SK-N-SH (cell line): ENCODE measurements around the gene CT45A1. TPM values are rescaled to one million over a fixed set of nuclear protein-coding genes. Genes with fewer than 3 reads are reported as not detected.

Source experiments
- CTCF ChIA-PET: fragments of 300-600, 350-600 bp; formaldehyde crosslinking; extraction: SDS; loops from one replicate; lab custom pipeline; 2021; lab: Yijun Ruan, JAX
- POLR2A ChIA-PET: fragments of 350-600 bp; sonication (Branson Sonifier 250); formaldehyde crosslinking; extraction: SDS; loops from one replicate; lab custom pipeline; 2020; ENCODE audit warnings: antibody characterized with exemption, inconsistent platforms; lab: Yijun Ruan, JAX
- DNase-seq: peaks from one replicate; pipeline ENCODE4 v3.0.0; 2012
- H2AFZ ChIP-seq: fragments of 200-600 bp; sonication (generic); 2 replicates; pipeline ENCODE4 v1.8.1; 2016; ENCODE audit warnings: antibody characterized with exemption, mild to moderate bottlenecking, low read depth
- H3F3A ChIP-seq: fragments of 200-600 bp; sonication (generic); replicated peaks from 2 replicates; pipeline ENCODE3; 2016; ENCODE audit warnings: antibody characterized with exemption, mild to moderate bottlenecking; ENCODE audit not compliant: insufficient read depth
- H3K27ac ChIP-seq, 2 experiments: fragments of 200-500 bp in 1 of 2; fragments of 200-600 bp in 1 of 2; sonication (Bioruptor generic) in 1 of 2; sonication (generic), shearing (Covaris generic) in 1 of 2; 2 replicates each; pipeline versions ENCODE4 v1.5.1 to v1.6.1; 2014 to 2016; ENCODE audit warnings: low read depth in 2 of 2, inconsistent platforms in 1 of 2, low read length in 1 of 2, mild to moderate bottlenecking in 1 of 2, mixed read lengths in 1 of 2
- H3K27me3 ChIP-seq: fragments of 200-600 bp; sonication (generic), shearing (Covaris generic); 2 replicates; pipeline ENCODE4 v1.6.1; 2016; ENCODE audit warnings: mixed run types; ENCODE audit not compliant: insufficient read depth
- H3K36me3 ChIP-seq, 2 experiments: fragments of 200-500 bp in 1 of 2; fragments of 200-600 bp in 1 of 2; sonication (Bioruptor generic) in 1 of 2; sonication (generic) in 1 of 2; replicated peaks in 1 of 2; 2 replicates each; pipeline versions ENCODE3 to v1.5.1; 2014 to 2016; ENCODE audit warnings: low read length in 1 of 2, mild to moderate bottlenecking in 1 of 2; ENCODE audit not compliant: insufficient read depth in 2 of 2, control insufficient read depth in 1 of 2
- H3K4me1 ChIP-seq, 2 experiments: fragments of 200-500 bp in 1 of 2; fragments of 200-600 bp in 1 of 2; sonication (Bioruptor generic) in 1 of 2; sonication (generic), shearing (Covaris generic) in 1 of 2; 2 replicates each; pipeline versions ENCODE4 v1.5.1 to v1.6.1; 2014 to 2016; ENCODE audit warnings: low read depth in 1 of 2, low read length in 1 of 2, mixed run types in 1 of 2; ENCODE audit not compliant: insufficient read depth in 2 of 2, control insufficient read depth in 1 of 2
- H3K4me2 ChIP-seq: fragments of 200-600 bp; sonication (generic), shearing (Covaris generic); 2 replicates; pipeline ENCODE4 v1.6.1; 2017; ENCODE audit warnings: mixed run types
- H3K4me3 ChIP-seq, 2 experiments: fragments of 200-500 bp in 1 of 2; fragments of 200-600 bp in 1 of 2; sonication (Bioruptor generic) in 1 of 2; sonication (generic), shearing (Covaris generic) in 1 of 2; 2 replicates each; pipeline versions ENCODE4 v1.5.1 to v1.8.1; 2014 to 2016; ENCODE audit warnings: low read depth in 2 of 2, inconsistent platforms in 1 of 2, low read length in 1 of 2, mild to moderate bottlenecking in 1 of 2, mixed read lengths in 1 of 2, moderate library complexity in 1 of 2
- H3K79me2 ChIP-seq: fragments of 200-600 bp; sonication (generic); 2 replicates; pipeline ENCODE4 v1.8.1; 2017; ENCODE audit warnings: mild to moderate bottlenecking; ENCODE audit not compliant: insufficient read depth
- H3K9ac ChIP-seq: fragments of 200-600 bp; sonication (generic); 2 replicates; pipeline ENCODE4 v1.6.1; 2017; ENCODE audit warnings: mixed run types
- H3K9me2 ChIP-seq: fragments of 200-600 bp; sonication (generic); 2 replicates; pipeline ENCODE4 v1.6.1; 2017; ENCODE audit warnings: mixed run types
- H3K9me3 ChIP-seq: fragments of 200-600 bp; sonication (generic); 2 replicates; pipeline ENCODE4 v1.6.1; 2017; ENCODE audit warnings: mixed run types, mild to moderate bottlenecking, moderate library complexity
- H4K20me1 ChIP-seq: fragments of 200-600 bp; sonication (generic); 2 replicates; pipeline ENCODE4 v1.6.1; 2017; ENCODE audit warnings: mild to moderate bottlenecking, mixed run types; ENCODE audit not compliant: insufficient read depth
- CHD2 ChIP-seq: fragments of 150-350 bp; IDR thresholded peaks from 2 replicates; pipeline ENCODE4 v1.6.1; 2018; ENCODE audit warnings: low read length; ENCODE audit not compliant: partially characterized antibody
- EP300 ChIP-seq, 2 experiments: IDR thresholded peaks; 2 replicates each; pipeline versions ENCODE4 v1.4.0 to v1.6.1; 2012; ENCODE audit warnings: borderline replicate concordance in 1 of 2, low read depth in 1 of 2, low read length in 1 of 2
- EZH2phosphoT487 ChIP-seq: fragments of 200-600 bp; sonication (generic); IDR thresholded peaks from 2 replicates; pipeline ENCODE4 v1.6.1; 2017; ENCODE audit warnings: low read depth, mixed run types, mild to moderate bottlenecking, antibody characterized with exemption, moderate library complexity, borderline replicate concordance
- FOXM1 ChIP-seq: IDR thresholded peaks from 2 replicates; pipeline ENCODE4 v1.4.0; 2012; ENCODE audit warnings: low read depth, mild to moderate bottlenecking
- GATA2 ChIP-seq: sonication (generic); formaldehyde crosslinking; IDR thresholded peaks from 2 replicates; pipeline ENCODE4 v1.5.0; 2020; ENCODE audit warnings: mild to moderate bottlenecking, missing genetic modification reagents
- IRF3 ChIP-seq: fragments of 150-350 bp; IDR thresholded peaks from 2 replicates; pipeline ENCODE4 v1.6.1; 2016; ENCODE audit warnings: mild to moderate bottlenecking, low read depth, low read length
- MAX ChIP-seq: IDR thresholded peaks from 2 replicates; pipeline ENCODE4 v1.4.0; 2012; ENCODE audit warnings: low read depth
- MEF2A ChIP-seq: IDR thresholded peaks from 2 replicates; pipeline ENCODE4 v1.4.0; 2012; ENCODE audit warnings: low read depth, borderline replicate concordance
- RAD21 ChIP-seq: IDR thresholded peaks from 2 replicates; pipeline ENCODE4 v1.6.1; 2012; ENCODE audit warnings: mild to moderate bottlenecking, low read length
- RCOR1 ChIP-seq: fragments of 150-350 bp; IDR thresholded peaks from 2 replicates; pipeline ENCODE4 v1.6.1; 2017; ENCODE audit warnings: antibody characterized with exemption, low read length
- RFX5 ChIP-seq: IDR thresholded peaks from 2 replicates; pipeline ENCODE4 v1.6.1; 2012; ENCODE audit warnings: mild to moderate bottlenecking, improper control_type of control experiment, low read length
- RXRA ChIP-seq: IDR thresholded peaks from 2 replicates; pipeline ENCODE4 v1.4.0; 2012; ENCODE audit warnings: low read depth, mild to moderate bottlenecking, borderline replicate concordance
- SIN3A ChIP-seq: IDR thresholded peaks from 2 replicates; pipeline ENCODE4 v1.6.1; 2012; ENCODE audit warnings: low read depth, mild to moderate bottlenecking, low read length, moderate library complexity, borderline replicate concordance
- SMC3 ChIP-seq: IDR thresholded peaks from 2 replicates; pipeline ENCODE4 v1.6.1; 2012; ENCODE audit warnings: low read depth, low read length, improper control_type of control experiment
- USF2 ChIP-seq: fragments of 150-350 bp; IDR thresholded peaks from 2 replicates; pipeline ENCODE4 v1.6.1; 2017; ENCODE audit warnings: antibody characterized with exemption, low read length, low read depth, borderline replicate concordance
- YY1 ChIP-seq: IDR thresholded peaks from 2 replicates; pipeline ENCODE4 v1.4.0; 2012; ENCODE audit warnings: low read depth, mild to moderate bottlenecking
- WGBS: methylation state at CpG from one replicate; pipeline ENCODE4 v1.1.6; 2017; ENCODE audit warnings: low lambda C conversion rate; 5-methylcytosine and 5-hydroxymethylcytosine counted together
- polyA plus RNA-seq, 3 experiments: library from polyadenylated mRNA; depleted of rRNA; stranded (reverse); fragments of >200 nt; gene quantifications; 2 replicates each; pipeline ENCODE4 v1.2.3, GENCODE V29; 2012
- TF ChIP-seq, protein P1 (sequence below): IDR thresholded peaks from 2 replicates; pipeline ENCODE4 v1.6.1; 2012; ENCODE audit warnings: mild to moderate bottlenecking, low read depth, low read length, moderate library complexity

CT45A1 gene
- polyA plus RNA-seq, 1 of the 3 experiments (the other 2 are of a cell fraction) = not detected

DNA sequence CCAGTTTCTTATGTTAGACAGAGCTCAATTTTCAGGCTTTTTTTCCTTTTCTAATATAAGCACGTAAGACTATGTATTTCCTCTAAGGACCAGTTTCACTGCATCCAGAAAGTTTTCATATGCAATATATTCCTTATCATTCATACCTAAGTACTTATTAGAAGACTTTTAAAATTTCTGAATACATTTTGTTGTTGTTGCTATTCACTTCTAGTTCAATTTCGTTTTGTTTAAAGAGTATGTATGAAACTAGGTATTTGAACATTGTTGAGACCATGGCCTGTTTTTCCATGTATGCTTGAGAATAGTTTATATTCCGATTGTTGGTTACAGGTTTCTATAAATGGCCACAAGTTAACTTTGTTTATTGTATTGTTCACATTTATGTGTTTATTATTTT, 18.0 kb upstream of the CT45A1 start:
- no peak overlapping the region for H3K9ac ChIP-seq
- WGBS = 0% methylated on average over 3 of the region's 3 CpGs
- H3K4me1 ChIP-seq = no peaks in the 10 kb centered on the region
- H3K4me2 ChIP-seq = no peak overlapping the region
- H2AFZ ChIP-seq = no peak overlapping the region
- H3K9me2 ChIP-seq = no peaks in the 10 kb centered on the region
- H3K9me3 ChIP-seq = no peaks in the 10 kb centered on the region
- no peaks in the 10 kb centered on the region for H3K36me3 ChIP-seq
- DNase-seq = no peak
- H3K27ac ChIP-seq = no peak overlapping the region
- H3K4me3 ChIP-seq = no peak overlapping the region
- H3K27me3 ChIP-seq = peaks cover 14% of the 10 kb centered on the region
- no peaks in the 10 kb centered on the region for H3K79me2 ChIP-seq
- TF ChIP-seq RFX5 (no peak), RXRA (no peak), SMC3 (no peak), CHD2 (no peak), RCOR1 (no peak), YY1 (no peak), FOXM1 (no peak), MAX (no peak), MEF2A (no peak), RAD21 (no peak), EP300 (IDR thresholded peaks at IDR 0.05; ENCODE audit: borderline replicate concordance in 1 of 2, low read depth in 1 of 2, low read length in 1 of 2) (no peak), IRF3 (no peak), EZH2phosphoT487 (no peak), USF2 (no peak), SIN3A (no peak), GATA2 (CRISPR knock-in tag) (no peak)
- TF ChIP-seq, protein P1, sequence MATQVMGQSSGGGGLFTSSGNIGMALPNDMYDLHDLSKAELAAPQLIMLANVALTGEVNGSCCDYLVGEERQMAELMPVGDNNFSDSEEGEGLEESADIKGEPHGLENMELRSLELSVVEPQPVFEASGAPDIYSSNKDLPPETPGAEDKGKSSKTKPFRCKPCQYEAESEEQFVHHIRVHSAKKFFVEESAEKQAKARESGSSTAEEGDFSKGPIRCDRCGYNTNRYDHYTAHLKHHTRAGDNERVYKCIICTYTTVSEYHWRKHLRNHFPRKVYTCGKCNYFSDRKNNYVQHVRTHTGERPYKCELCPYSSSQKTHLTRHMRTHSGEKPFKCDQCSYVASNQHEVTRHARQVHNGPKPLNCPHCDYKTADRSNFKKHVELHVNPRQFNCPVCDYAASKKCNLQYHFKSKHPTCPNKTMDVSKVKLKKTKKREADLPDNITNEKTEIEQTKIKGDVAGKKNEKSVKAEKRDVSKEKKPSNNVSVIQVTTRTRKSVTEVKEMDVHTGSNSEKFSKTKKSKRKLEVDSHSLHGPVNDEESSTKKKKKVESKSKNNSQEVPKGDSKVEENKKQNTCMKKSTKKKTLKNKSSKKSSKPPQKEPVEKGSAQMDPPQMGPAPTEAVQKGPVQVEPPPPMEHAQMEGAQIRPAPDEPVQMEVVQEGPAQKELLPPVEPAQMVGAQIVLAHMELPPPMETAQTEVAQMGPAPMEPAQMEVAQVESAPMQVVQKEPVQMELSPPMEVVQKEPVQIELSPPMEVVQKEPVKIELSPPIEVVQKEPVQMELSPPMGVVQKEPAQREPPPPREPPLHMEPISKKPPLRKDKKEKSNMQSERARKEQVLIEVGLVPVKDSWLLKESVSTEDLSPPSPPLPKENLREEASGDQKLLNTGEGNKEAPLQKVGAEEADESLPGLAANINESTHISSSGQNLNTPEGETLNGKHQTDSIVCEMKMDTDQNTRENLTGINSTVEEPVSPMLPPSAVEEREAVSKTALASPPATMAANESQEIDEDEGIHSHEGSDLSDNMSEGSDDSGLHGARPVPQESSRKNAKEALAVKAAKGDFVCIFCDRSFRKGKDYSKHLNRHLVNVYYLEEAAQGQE = no peak
- CTCF ChIA-PET = no interaction called here
- H3F3A ChIP-seq = no peaks in the 10 kb centered on the region
- H4K20me1 ChIP-seq = no peaks in the 10 kb centered on the region
- POLR2A ChIA-PET = no interaction called here
